Effector memory CD4-positive, alpha-beta T cell (primary cell): Measurements from ENCODE around the gene MBNL1.

Experiments
- DNase-seq, 3 donors: peaks; one replicate each; pipeline ENCODE4 v3.0.0-alpha.2; 2020
- H3K27ac ChIP-seq: 2 replicates; pipeline ENCODE4 v1.7.0; 2013; ENCODE audit warnings: mild to moderate bottlenecking, low read length, moderate library complexity; ENCODE audit not compliant: insufficient read depth, poor library complexity, severe bottlenecking
- H3K27me3 ChIP-seq: replicated peaks from 2 replicates; pipeline ENCODE4 v1.7.0; 2013; ENCODE audit warnings: mild to moderate bottlenecking, low read length; ENCODE audit not compliant: insufficient read depth, control insufficient read depth, poor library complexity, severe bottlenecking
- H3K36me3 ChIP-seq: 2 replicates; pipeline ENCODE4 v1.7.0; 2013; ENCODE audit warnings: mild to moderate bottlenecking, low read length, moderate library complexity; ENCODE audit not compliant: control insufficient read depth, insufficient read depth
- H3K4me1 ChIP-seq: 2 replicates; pipeline ENCODE4 v1.7.0; 2013; ENCODE audit warnings: low read length, mild to moderate bottlenecking; ENCODE audit not compliant: control insufficient read depth, insufficient read depth, poor library complexity, severe bottlenecking
- H3K4me3 ChIP-seq: 2 replicates; pipeline ENCODE4 v1.7.0; 2013; ENCODE audit warnings: low read length, low read depth, mild to moderate bottlenecking; ENCODE audit not compliant: insufficient read depth, poor library complexity, severe bottlenecking
- H3K9me3 ChIP-seq: 2 replicates; pipeline ENCODE4 v1.7.0; 2013; ENCODE audit warnings: mild to moderate bottlenecking, low read length, moderate library complexity; ENCODE audit not compliant: control insufficient read depth

Gene MBNL1

DNA sequence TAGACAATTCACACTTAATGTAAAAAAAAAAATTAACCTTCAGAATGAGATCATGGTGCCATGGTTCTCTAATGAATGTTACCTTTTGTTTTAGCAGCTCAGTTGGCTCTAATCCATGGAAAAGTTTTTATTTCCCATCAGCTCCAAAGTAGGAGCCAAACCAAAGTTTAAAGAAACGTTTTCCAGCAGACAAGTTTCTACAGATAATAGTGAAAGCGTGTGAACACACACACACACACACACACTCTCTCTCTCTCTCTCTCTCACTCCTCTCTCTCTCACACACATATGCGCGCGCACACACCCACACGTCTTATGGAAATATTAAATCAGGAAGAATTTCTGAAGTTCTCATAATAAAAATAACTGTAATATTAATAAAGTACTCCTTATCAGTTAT lies 46.9 kb downstream of the MBNL1 start:
- Histone ChIP-seq H3K36me3 (peaks cover 3% of the 10 kb centered on the region), H3K27ac (peak overlapping the region; percentile 30), H3K4me1 (peaks cover 21% of the 10 kb centered on the region), H3K4me3 (no peak overlapping the region), H3K27me3 (no peaks in the 10 kb centered on the region), H3K9me3 (no peaks in the 10 kb centered on the region)
- no peak for DNase-seq

DNA sequence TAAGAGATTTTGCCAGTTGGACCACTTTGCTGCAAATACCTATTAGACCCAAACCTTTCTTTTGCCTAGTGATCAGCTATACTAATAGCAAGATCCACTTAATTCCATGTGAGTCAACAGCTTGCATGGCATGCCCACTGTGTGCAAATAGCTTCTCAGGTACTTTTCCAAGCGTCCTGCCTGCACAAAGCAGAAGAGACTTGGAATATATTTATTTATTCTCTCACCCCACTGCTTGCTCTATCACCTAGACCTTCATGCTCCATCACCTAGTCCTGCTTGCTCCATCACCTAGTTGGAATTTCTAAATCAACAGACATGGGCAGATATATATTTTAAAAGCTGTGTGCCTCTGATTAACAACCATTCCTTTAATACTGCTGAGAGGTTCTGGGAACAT lies 47.6 kb downstream of the MBNL1 start:
- no peak for DNase-seq
- H3K4me3 ChIP-seq: no peak overlapping the region
- H3K36me3 ChIP-seq: peaks cover 3% of the 10 kb centered on the region
- no peaks in the 10 kb centered on the region for H3K9me3 ChIP-seq
- H3K27ac ChIP-seq: peak overlapping the region; percentile 30
- no peaks in the 10 kb centered on the region for H3K27me3 ChIP-seq
- H3K4me1 ChIP-seq: peaks cover 28% of the 10 kb centered on the region

DNA sequence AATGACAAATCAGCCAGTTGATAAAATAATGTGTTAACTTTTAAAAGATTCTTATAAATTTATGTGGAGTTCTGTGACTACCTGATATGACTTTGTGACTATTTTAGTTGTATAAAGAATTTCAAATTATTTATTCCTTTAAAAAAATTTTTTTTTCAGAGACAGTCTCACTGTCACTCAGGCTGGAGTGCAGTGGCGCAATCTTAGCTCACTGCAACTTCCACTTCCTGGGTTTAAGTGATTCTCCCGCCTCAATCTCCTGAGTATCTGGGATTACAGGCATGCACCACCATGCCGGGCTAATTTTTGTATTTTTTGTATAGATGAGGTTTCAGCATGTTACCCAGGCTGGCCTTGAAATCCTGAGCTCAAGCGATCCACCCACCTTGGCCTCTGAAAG lies 48.5 kb downstream of the MBNL1 start:
- H3K27ac ChIP-seq: no peak overlapping the region
- H3K27me3 ChIP-seq: no peaks in the 10 kb centered on the region
- no peaks in the 10 kb centered on the region for H3K36me3 ChIP-seq
- no peaks in the 10 kb centered on the region for H3K9me3 ChIP-seq
- no peak overlapping the region for H3K4me3 ChIP-seq
- DNase-seq: no peak
- peaks cover 29% of the 10 kb centered on the region for H3K4me1 ChIP-seq

DNA sequence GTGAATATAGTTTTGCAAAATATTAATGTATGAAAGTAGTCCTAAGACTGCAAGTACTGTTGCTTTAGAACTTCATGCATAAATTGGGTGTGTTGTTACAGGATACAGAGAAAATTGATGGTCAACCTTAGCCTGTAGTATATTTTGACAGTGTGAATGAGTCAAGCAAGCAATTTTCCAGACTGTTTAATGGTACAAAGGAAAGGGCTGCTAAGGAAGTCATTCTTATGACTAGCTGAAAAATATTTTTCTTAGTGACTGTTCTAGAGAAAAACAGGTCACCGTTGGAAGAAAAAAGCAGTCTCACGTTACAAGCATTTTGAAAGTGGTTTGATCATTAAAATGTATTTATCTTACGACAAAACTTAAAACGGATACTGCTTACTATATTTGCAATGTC lies 49.2 kb downstream of the MBNL1 start:
- Histone ChIP-seq H3K4me1 (peaks cover 34% of the 10 kb centered on the region), H3K9me3 (no peaks in the 10 kb centered on the region), H3K27me3 (no peaks in the 10 kb centered on the region), H3K27ac (no peak overlapping the region), H3K36me3 (no peaks in the 10 kb centered on the region), H3K4me3 (no peak overlapping the region)
- no peak for DNase-seq

DNA sequence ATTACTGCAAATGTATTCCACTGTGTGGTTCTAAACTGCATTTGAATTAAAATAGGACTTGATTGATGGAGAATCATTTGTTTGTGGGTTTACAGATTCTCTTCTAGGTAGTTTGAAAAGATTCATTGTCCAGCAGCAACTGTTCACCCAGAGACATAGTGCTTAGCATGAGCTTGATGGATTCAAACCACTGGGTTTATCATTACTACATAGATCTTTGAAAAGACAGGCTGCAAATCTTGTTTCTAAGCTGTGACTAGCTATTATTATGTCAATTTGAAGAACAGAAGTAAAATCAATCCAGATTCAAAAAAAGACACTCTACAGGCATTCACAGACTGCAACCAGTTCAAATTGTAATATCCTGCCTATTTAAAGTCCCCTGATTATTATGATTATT lies 49.8 kb downstream of the MBNL1 start:
- peaks cover 34% of the 10 kb centered on the region for H3K4me1 ChIP-seq
- no peak overlapping the region for H3K4me3 ChIP-seq
- no peaks in the 10 kb centered on the region for H3K36me3 ChIP-seq
- no peaks in the 10 kb centered on the region for H3K9me3 ChIP-seq
- no peaks in the 10 kb centered on the region for H3K27me3 ChIP-seq
- H3K27ac ChIP-seq: no peak overlapping the region
- no peak for DNase-seq

DNA sequence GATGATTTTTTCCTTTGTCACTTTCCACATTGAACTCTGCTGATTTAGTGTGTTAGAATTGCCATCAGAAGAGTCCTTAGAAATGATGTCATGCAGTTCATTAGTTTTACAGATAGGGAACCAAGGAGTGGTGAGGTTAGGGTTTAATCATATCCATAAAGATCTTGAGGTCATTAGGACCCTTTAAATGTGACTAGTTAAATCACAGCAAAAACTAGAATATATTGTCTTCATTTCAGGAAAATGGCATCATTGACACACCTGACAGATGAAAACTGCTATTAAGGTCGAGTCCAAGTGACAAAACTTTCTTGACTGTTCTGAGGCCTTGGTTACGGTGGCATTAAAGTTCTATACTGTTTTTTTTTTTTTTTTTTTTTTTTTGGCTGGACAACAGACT lies 50.5 kb downstream of the MBNL1 start:
- no peaks in the 10 kb centered on the region for H3K36me3 ChIP-seq
- no peaks in the 10 kb centered on the region for H3K27me3 ChIP-seq
- H3K4me3 ChIP-seq: no peak overlapping the region
- H3K4me1 ChIP-seq: peaks cover 28% of the 10 kb centered on the region
- no peak for DNase-seq
- H3K9me3 ChIP-seq: no peaks in the 10 kb centered on the region
- no peak overlapping the region for H3K27ac ChIP-seq

DNA sequence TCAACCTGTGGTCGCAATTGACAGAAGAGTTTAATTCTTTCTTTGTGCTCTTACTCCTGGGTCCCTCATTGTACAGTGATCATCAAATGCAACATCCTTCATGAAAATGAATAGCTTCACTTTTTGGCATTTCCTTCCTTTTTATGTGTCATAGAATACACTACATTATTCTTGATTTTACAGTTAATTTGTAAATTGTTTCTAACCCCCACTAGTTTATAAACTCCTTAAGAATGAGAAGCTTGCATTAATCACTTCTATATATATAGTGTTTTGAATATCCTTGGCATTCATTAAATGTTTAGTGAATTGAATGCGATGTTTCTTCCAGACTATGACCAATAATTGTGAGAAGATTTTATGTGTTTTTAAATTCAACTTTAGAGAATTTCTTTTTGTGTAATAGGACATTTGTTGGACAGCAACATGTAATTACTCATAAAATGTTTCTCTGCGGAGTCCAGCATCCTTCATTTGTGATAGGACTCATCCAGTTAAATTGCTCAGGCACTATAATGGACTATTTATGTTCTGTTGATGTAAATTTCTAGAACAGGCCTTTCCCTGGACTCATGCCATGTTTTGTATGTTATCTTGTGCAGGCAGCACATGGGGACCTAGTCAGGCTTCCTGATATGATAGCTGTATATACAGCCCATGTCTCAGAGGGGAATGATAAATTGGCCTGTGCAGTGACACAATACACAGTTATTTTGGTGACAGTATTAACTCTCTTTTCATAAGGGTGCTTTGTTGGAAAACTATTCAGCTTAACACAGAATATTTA lies 51.3 kb downstream of the MBNL1 start:
- Histone ChIP-seq H3K36me3 (no peaks in the 10 kb centered on the region), H3K9me3 (no peaks in the 10 kb centered on the region), H3K4me3 (no peak overlapping the region), H3K4me1 (peaks cover 22% of the 10 kb centered on the region), H3K27ac (no peak overlapping the region), H3K27me3 (no peaks in the 10 kb centered on the region)
- DNase-seq: no peak

DNA sequence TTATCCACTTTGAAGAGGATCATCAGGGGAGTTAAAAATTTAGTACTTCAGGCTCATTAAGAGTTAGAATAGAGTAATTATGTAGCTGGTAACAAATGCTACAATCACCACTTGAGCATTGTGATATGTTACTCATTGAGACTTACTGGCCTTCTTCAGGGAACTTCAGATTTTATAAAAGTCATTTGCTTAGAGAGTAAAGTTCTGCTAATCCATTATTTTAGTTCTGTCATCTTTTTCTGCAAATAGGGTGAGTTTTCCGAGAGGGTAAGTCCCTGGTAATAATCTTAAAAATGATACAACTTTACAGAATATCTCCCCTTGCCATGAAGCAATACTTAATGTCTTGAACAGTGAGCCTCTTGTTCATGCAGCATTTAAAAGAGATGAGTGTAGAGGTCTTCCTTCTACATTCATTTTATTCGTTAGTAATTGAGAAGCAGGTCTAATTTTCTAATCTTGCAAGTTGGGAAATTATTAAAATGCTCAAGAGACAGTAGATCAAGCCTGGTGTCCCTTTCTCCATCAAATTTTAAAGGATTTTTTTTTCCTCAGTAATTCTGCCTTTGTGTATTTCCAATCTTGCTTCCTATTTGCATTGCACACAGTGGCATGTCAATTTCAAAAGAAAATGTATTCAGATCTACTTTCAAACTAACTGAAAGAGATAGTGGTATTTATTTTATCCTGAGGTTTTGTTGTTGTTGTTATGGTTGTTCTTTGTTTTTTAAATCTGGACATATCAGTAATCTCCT lies 52.6 kb downstream of the MBNL1 start:
- DNase-seq: no peak
- H3K4me3 ChIP-seq: no peak overlapping the region
- no peaks in the 10 kb centered on the region for H3K27me3 ChIP-seq
- no peaks in the 10 kb centered on the region for H3K9me3 ChIP-seq
- peaks cover 5% of the 10 kb centered on the region for H3K36me3 ChIP-seq
- peaks cover 21% of the 10 kb centered on the region for H3K4me1 ChIP-seq
- H3K27ac ChIP-seq: no peak overlapping the region

DNA sequence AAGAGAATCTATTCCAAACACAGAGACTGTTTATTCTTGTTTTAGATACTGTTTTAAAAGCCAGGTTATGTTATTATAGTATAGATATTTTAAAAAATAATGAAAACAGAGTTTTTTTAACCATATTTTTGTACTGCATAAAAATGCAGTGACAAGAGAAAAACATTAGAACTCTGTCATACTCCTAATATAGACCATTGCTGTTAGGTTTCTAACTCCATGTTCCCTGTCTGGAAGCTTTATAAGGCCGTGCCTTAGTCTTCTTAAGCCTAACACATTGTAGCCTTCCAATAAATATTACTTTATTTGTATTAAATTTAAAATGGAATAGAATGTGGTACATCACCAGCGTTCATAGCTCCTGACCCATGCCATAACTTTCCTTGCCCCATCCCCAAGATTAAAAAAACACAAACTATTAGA lies 53.2 kb downstream of the MBNL1 start:
- Histone ChIP-seq H3K27me3 (no peaks in the 10 kb centered on the region), H3K9me3 (no peaks in the 10 kb centered on the region), H3K36me3 (peaks cover 5% of the 10 kb centered on the region), H3K4me1 (peaks cover 18% of the 10 kb centered on the region), H3K4me3 (no peak overlapping the region), H3K27ac (peak overlapping the region; percentile 7)
- DNase-seq: no peak

DNA sequence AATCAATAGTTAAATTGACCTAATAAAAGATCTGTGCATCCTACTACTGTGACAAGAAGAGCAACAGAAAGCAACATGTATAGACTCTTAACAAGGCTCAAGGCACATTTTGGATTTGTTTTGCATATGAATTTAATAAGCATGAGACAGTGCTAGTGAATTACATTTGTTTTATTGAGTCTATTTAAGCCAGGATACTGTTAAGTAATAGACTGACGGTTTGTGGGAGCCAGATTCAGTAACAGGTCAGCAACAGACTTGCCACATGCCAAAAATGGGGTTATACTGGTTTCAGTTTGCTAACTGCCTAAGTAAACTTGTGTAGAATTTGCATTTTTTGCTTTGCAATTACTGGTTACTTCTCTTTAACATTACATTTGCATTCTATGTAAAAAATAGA lies 54.0 kb downstream of the MBNL1 start:
- Histone ChIP-seq H3K36me3 (peaks cover 5% of the 10 kb centered on the region), H3K27me3 (no peaks in the 10 kb centered on the region), H3K9me3 (no peaks in the 10 kb centered on the region), H3K4me1 (peaks cover 24% of the 10 kb centered on the region), H3K4me3 (peak overlapping the region; percentile 19), H3K27ac (no peak overlapping the region)
- DNase-seq: no peak
